Mucosa of rectum (tissue), 2 donors: ENCODE measurements around the gene LIMS2.

Experiments used
- H3K27ac ChIP-seq, 2 donors: one replicate each; pipeline ENCODE4 v1.7.0; 2013; ENCODE audit warnings: inconsistent platforms in 2 of 2, low read depth in 2 of 2, low read length in 2 of 2
- H3K27me3 ChIP-seq, 2 donors: one replicate each; pipeline ENCODE4 v1.7.0; 2013; ENCODE audit warnings: low read length in 2 of 2; ENCODE audit not compliant: control insufficient read depth in 2 of 2, insufficient read depth in 2 of 2
- H3K36me3 ChIP-seq, 2 donors: one replicate each; pipeline ENCODE4 v1.7.0; 2013; ENCODE audit warnings: low read length in 2 of 2; ENCODE audit not compliant: control insufficient read depth in 2 of 2, insufficient read depth in 2 of 2
- H3K4me1 ChIP-seq, 2 donors: one replicate each; pipeline ENCODE4 v1.7.0; 2013; ENCODE audit warnings: low read length in 2 of 2, mild to moderate bottlenecking in 1 of 2; ENCODE audit not compliant: control insufficient read depth in 2 of 2, insufficient read depth in 2 of 2
- H3K4me3 ChIP-seq, 2 donors: one replicate each; pipeline ENCODE4 v1.7.0; 2013; ENCODE audit warnings: low read length in 2 of 2
- H3K9ac ChIP-seq, 2 donors: one replicate each; pipeline ENCODE4 v1.7.0; 2013; ENCODE audit warnings: low read length in 2 of 2, low read depth in 1 of 2, mild to moderate bottlenecking in 1 of 2
- H3K9me3 ChIP-seq, 2 donors: one replicate each; pipeline ENCODE4 v1.7.0; 2013; ENCODE audit warnings: low read length in 2 of 2; ENCODE audit not compliant: control insufficient read depth in 2 of 2
- donor health status: healthy.
- donor health status: Normal muscosa, but diverticular disease.

Gene LIMS2

DNA sequence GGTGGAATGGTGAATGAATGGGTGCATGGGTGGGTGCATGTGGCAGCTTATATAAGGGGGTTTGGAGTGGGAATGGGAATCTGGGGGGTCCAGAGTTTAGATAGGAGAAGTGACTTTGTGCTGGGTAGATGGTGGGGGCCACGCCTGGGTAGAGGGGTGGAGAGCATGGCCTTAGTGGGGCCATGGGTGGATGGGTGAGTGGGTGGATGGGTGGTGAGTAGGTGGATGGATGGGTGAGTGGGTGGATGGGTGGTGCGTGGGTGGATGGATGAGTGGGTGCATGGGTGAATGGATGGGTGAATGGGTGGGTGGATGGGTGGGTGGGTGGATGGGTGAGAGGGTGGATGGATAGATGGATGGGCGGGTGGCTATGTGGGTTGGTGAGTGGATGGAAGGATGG, 86.0 kb downstream of the LIMS2 start:
- H3K4me1 ChIP-seq: no peaks in the 10 kb centered on the region
- H3K4me3 ChIP-seq: no peak overlapping the region
- no peaks in the 10 kb centered on the region for H3K27me3 ChIP-seq
- H3K27ac ChIP-seq: no peak overlapping the region
- H3K9ac ChIP-seq: no peak overlapping the region
- H3K36me3 ChIP-seq: peaks cover 18 to 51% of the 10 kb centered on the region in 2 donors
- H3K9me3 ChIP-seq: no peaks in the 10 kb centered on the region
